Heart right ventricle (tissue), 16 donors: ENCODE data around the gene PROKR2. TPM values are rescaled to one million over a fixed set of nuclear protein-coding genes. Genes with fewer than 3 reads are reported as not detected.

Experiments used
- ATAC-seq, 8 donors: fragments of 200-7000 bp; cut with Tn5 transposase; one replicate each; pipeline ENCODE4 v1.9.1; 2020; ENCODE audit warnings: mild to moderate bottlenecking in 8 of 8, moderate library complexity in 8 of 8, moderate number of reproducible peaks in 1 of 8
- DNase-seq, 2 donors: peaks; one replicate each; pipeline ENCODE4 v3.0.0-alpha.2; 2020
- H3K27ac ChIP-seq, 10 donors: fragments of 200-600 bp; sonication (generic) in 2 of 10; one replicate each; pipeline versions ENCODE4 v1.5.0 to v1.8.0; 2020 to 2022; ENCODE audit warnings: mild to moderate bottlenecking in 3 of 10
- H3K27me3 ChIP-seq, 7 donors: fragments of 200-600 bp; one replicate each; pipeline ENCODE4 v1.8.0; 2021 to 2022; ENCODE audit warnings: mild to moderate bottlenecking in 2 of 7
- H3K36me3 ChIP-seq, 9 donors: fragments of 200-600 bp; sonication (generic) in 1 of 9; one replicate each; pipeline versions ENCODE4 v1.5.0 to v1.8.0; 2020 to 2022; ENCODE audit warnings: mild to moderate bottlenecking in 2 of 9
- H3K4me1 ChIP-seq, 9 donors: fragments of 200-600 bp; sonication (generic) in 1 of 9; one replicate each; pipeline versions ENCODE4 v1.5.0 to v1.8.0; 2020 to 2022; ENCODE audit warnings: mild to moderate bottlenecking in 4 of 9
- H3K4me3 ChIP-seq, 10 donors: fragments of 200-600 bp; sonication (generic) in 2 of 10; one replicate each; pipeline versions ENCODE4 v1.5.0 to v1.8.0; 2020 to 2022; ENCODE audit warnings: mild to moderate bottlenecking in 7 of 10, moderate library complexity in 2 of 10
- H3K9me3 ChIP-seq, 11 donors: fragments of 200-600 bp in 10 of 11; sonication (generic) in 2 of 11; one replicate each; pipeline versions ENCODE4 v1.5.0 to v1.8.0; 2013 to 2022; ENCODE audit warnings: mild to moderate bottlenecking in 2 of 11, control low read depth in 1 of 11, moderate library complexity in 1 of 11
- CTCF ChIP-seq, 9 donors: fragments of 200-600 bp; sonication (generic) in 2 of 9; IDR thresholded peaks; one replicate each; pipeline versions ENCODE4 v1.5.0 to v1.8.0; 2021 to 2022; ENCODE audit warnings: antibody characterized with exemption in 9 of 9, mild to moderate bottlenecking in 5 of 9, moderate library complexity in 1 of 9
- WGBS, 2 donors: extraction: QIAGEN DNeasy Blood & Tissue Kit; methylation state at CpG; one replicate each; pipeline ENCODE4 v1.1.7; 2013; ENCODE audit warnings: inconsistent platforms in 1 of 2; 5-methylcytosine and 5-hydroxymethylcytosine counted together
- intact Hi-C, 10 donors: fragments of 100-400 bp; cut with DNase I; formaldehyde crosslinking; loops; one replicate each; pipeline versions ENCODE4 v1.11.1 to v1.14.2; 2022
- polyA plus RNA-seq, 2 donors: library from polyadenylated mRNA; stranded (reverse); fragments of 200-250 nt; gene quantifications; one replicate each; pipeline ENCODE4 v1.2.3, GENCODE V29; 2013
- total RNA-seq, 10 donors: library from RNA; stranded (reverse); fragmentation: NEBNext Ultra II Directional in 3 of 10; extraction: Animal tissue kit (Norgen Biotek cat#: 25700) in 3 of 10; gene quantifications; one replicate each; pipeline versions ENCODE4 v1.2.1 to v1.2.4, GENCODE V29; 2021 to 2023
- donor health status: Arrhythmogenic right ventricular cardiomyopathy.
- donor health status: ischemic (EF 13 %, LVEDD 7.1; RV severe dilation, severe dysfunction).
- donor health status: healthy with polysubstance abuse.
- donor health status: DM: no; HTN: yes; CAD: no.
- donor health status: DM: no; HTN: no; CAD: no.
- donor health status: ischemic (EF 25% LVEDD 6.9; RV normal size, moderate dysfunction).
- donor health status: ischemic (EF 25% LVEDD 5.7; RV mildly dilated, moderate dysfunction).
- donor health status: healthy.
- donor health status: DM: yes; HTN: yes; CAD: no.
- donor health status: Ischemic cardiomyopathy.
- donor health status: ischemic (EF 35%, LVEDD 5.7; RV mildly dilated, moderate dysfunction).
- donor health status: nonischemic (EF 11% LVEDD 7.7; RV severe dilation, severe dysfunction).
- donor health status: DM: yes; HTN: yes; CAD: no.
- donor health status: PGD.
- donor health status: ischemic (EF 29% LVEDD 5.4; RV normal size, mild dysfunction).
- donor health status: nonischemic (EF 23%, LVEDD 6.1; RV moderate dilation, normal function).

Gene PROKR2
- total and polyA plus RNA-seq, 12 donors = not detected

- Histone ChIP-seq H3K9me3 (no peaks in the 10 kb centered on the region), H3K4me1 (no peaks in the 10 kb centered on the region), H3K4me3 (no peak overlapping the region), H3K27ac (no peak overlapping the region), H3K36me3 (no peaks in the 10 kb centered on the region), H3K27me3 (no peaks in the 10 kb centered on the region)
- no peak for ATAC-seq
- WGBS, 2 donors = 75 to 79% methylated on average over 4 of the region's 4 CpGs
- intact Hi-C loops = no loop called here
- no peak for TF ChIP-seq CTCF (IDR thresholded peaks at IDR 0.05)
- DNase-seq = no peak
Measured at GRCh38 chr20:5272268-5272667, 44.5 kb downstream of the PROKR2 start.

- Histone ChIP-seq H3K4me3 (no peak overlapping the region), H3K4me1 (no peaks in the 10 kb centered on the region), H3K9me3 (no peaks in the 10 kb centered on the region), H3K36me3 (no peaks in the 10 kb centered on the region), H3K27ac (no peak overlapping the region), H3K27me3 (no peaks in the 10 kb centered on the region)
- WGBS, 2 donors = 65 to 66% methylated on average over 5 of the region's 5 CpGs
- TF ChIP-seq CTCF (IDR thresholded peaks at IDR 0.05) = no peak
- no peak for DNase-seq
- ATAC-seq = no peak
- intact Hi-C loops = no loop called here
Measured at GRCh38 chr20:5270603-5271002, 46.2 kb downstream of the PROKR2 start.

- WGBS, 2 donors = 66 to 74% methylated on average over 3 of the region's 3 CpGs
- no peaks in the 10 kb centered on the region for H3K27me3 ChIP-seq
- H3K36me3 ChIP-seq = no peaks in the 10 kb centered on the region
- H3K27ac ChIP-seq = no peak overlapping the region
- no peaks in the 10 kb centered on the region for H3K9me3 ChIP-seq
- no peak for ATAC-seq
- DNase-seq = no peak
- no peak overlapping the region for H3K4me3 ChIP-seq
- TF ChIP-seq CTCF (IDR thresholded peaks at IDR 0.05) = no peak
- intact Hi-C loops = no loop called here
- no peaks in the 10 kb centered on the region for H3K4me1 ChIP-seq
Measured at GRCh38 chr20:5268449-5268848, 48.3 kb downstream of the PROKR2 start.

GRCh38 chr20:5267092-5267491 is 49.7 kb downstream of the PROKR2 start:
- WGBS, 2 donors = 17 to 45% methylated on average over 1 of the region's 1 CpG
- Histone ChIP-seq H3K4me1 (no peaks in the 10 kb centered on the region), H3K36me3 (no peaks in the 10 kb centered on the region), H3K9me3 (no peaks in the 10 kb centered on the region), H3K4me3 (no peak overlapping the region), H3K27ac (no peak overlapping the region), H3K27me3 (no peaks in the 10 kb centered on the region)
- DNase-seq (no peak), ATAC-seq (no peak)
- intact Hi-C loops = no loop called here
- TF ChIP-seq CTCF (IDR thresholded peaks at IDR 0.05) = no peak

Other genes with a start within 250 kb of the PROKR2 start
- 10 to 100 TPM; 75.2 to 96.4 (median 82.0) TPM for gene TMEM230, start 203.9 kb downstream of the PROKR2 start, total RNA-seq
- 100 to 1,000 TPM in 1 of 2 donors, 10 to 100 TPM in 1; 85.9 to 135 TPM for gene TMEM230, start 203.9 kb downstream of the PROKR2 start, polyA plus RNA-seq
- gene PCNA, start 197.0 kb downstream of the PROKR2 start, total RNA-seq = 10 to 100 TPM; 17.9 to 37.3 (median 21.4) TPM
- 10 to 100 TPM; 11.6 to 39.1 TPM for gene PCNA, start 197.0 kb downstream of the PROKR2 start, polyA plus RNA-seq
- gene CDS2, start 189.9 kb downstream of the PROKR2 start, total RNA-seq = 100 to 1,000 TPM in 1 of 10 donors, 10 to 100 TPM in 9; 67.5 to 100 (median 85.7) TPM
- gene CDS2, start 189.9 kb downstream of the PROKR2 start, polyA plus RNA-seq = 10 to 100 TPM; 16.7 to 23.1 TPM